Stromal cell of bone marrow (primary cell): ENCODE results near the gene TMEM178B.
"Not testable (repeated sequence)": the region's sequence is repeated elsewhere in the genome, so short reads cannot be mapped to it uniquely, and the experiment has no call there.

Experiments
- DNase-seq: peaks from one replicate; pipeline ENCODE4 v3.0.0-alpha.2; 2012; ENCODE audit warnings: low read depth

TMEM178B gene

DNA sequence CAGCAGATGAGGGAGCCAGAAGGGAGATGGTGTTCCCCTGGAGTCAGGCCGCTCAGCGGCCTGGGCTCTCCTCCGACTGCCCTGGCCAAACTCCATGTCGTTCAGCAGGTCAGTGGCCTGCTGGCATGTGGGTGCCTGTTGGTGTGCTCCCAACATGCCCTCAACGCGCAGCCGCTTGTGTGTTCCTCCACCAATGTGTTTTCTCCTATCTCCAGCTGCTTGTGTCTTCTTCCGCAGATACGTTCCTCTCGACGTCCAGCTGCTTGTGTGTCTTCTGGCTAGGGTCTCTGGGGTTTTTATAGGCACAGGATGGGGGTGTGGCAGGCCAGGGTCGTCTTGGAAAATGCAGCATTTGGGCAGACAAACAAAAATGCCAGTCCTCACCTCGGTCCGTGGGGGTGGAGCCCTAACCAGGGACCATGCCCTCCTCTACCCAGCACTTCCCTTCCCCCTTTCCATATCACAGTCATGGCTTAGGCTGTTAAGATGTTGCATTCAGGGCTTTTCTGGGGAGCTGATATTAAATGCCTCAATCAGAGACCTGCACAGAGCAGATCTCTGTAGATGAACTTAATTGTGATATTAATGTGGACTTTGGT, 111.6 kb downstream of the TMEM178B start:
- DNase-seq = no peak

DNA sequence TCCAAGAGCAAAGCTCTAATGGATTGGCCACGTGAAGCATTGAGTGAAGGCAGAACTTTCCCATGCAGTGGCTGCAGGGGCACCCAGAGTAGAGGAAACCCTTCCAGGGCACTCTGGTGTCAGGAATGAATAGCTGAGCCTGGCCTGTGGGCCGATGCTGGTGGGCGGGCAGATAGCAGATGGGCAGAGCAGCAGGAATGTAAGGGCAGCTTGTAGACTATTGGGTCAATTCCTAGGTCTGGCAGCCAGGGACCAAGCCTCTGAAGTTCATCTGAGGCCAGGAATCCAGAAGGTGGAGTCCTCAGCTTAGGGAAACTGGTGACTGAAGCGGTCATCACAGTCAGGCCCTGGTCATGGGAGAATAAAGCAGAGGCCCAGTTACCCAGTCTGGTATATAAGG, 115.4 kb downstream of the TMEM178B start:
- no peak for DNase-seq

DNA sequence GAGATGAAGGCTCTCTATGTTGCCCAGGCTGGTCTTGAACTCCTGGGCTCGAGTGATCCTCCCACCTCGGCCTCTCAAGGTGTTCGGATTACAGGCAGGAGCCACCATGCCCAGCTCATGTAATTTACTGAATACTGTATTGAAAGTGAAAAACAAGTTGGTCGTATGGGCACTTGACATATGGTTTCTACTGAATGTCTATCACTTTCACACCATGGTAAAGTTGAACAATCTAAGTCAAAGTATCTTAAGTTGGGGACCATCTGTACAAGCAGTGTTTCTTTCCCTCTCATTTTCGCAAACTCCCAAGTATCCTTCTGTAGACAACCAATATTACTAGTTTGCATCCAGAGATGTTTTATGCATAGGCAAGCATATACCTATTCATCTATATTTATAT, 116.6 kb downstream of the TMEM178B start:
- no peak for DNase-seq

DNA sequence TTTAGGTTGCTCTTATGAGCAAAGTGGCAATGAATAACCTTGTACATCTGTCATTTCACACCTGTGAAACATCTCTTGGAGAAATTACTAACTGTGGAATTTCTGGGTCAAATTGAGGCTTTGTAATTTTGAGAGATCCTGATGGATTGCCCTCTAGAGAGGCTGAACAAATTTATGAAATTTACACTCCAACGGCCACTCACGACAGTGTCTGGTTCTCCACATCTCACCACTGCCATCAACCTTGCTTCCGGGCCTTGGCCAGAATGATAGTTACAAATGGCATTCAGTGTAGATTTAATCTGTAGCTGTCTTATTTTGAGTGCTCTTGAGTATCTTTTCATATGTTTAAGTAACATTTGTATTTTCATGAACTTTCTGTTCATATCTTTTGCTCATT, 117.4 kb downstream of the TMEM178B start:
- no peak for DNase-seq

DNA sequence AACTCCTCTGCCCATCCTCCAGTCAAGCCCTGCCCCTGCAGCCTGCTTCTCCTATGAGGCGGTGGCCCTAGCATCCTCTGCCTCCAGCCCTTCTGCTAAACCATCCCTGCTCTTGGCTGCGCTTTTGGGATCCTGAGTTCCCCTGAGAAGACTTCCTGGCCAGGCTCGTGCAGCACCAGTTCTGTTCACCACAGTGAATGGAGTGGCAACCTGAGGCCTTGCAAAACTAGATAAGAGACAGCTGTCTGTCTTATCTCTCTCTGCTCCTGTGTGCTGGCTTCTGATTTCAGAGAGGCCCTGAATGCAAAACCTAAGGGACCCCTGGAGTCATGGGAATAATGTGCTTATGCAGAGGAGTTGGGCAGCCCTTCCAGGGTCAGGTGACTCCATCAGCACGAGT, 119.2 kb downstream of the TMEM178B start:
- DNase-seq = no peak

DNA sequence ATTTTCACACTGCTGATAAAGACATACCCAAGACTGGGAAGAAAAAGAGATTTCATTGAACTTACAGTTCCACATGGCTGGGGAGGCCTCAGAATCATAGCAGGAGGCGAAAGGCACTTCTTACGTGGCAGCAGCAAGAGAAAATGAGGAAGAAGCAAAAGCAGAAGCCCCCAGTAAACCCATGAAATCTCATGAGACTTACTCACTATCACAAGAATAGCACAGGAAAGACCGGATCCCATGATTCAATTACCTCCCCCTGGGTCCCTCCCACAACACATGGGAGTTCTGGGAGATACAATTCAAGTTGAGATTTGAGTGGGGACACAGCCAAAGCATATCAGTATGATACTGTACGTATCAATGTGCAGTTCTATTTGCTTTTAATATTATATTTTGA, 121.9 kb downstream of the TMEM178B start:
- not testable (repeated sequence) for DNase-seq

DNA sequence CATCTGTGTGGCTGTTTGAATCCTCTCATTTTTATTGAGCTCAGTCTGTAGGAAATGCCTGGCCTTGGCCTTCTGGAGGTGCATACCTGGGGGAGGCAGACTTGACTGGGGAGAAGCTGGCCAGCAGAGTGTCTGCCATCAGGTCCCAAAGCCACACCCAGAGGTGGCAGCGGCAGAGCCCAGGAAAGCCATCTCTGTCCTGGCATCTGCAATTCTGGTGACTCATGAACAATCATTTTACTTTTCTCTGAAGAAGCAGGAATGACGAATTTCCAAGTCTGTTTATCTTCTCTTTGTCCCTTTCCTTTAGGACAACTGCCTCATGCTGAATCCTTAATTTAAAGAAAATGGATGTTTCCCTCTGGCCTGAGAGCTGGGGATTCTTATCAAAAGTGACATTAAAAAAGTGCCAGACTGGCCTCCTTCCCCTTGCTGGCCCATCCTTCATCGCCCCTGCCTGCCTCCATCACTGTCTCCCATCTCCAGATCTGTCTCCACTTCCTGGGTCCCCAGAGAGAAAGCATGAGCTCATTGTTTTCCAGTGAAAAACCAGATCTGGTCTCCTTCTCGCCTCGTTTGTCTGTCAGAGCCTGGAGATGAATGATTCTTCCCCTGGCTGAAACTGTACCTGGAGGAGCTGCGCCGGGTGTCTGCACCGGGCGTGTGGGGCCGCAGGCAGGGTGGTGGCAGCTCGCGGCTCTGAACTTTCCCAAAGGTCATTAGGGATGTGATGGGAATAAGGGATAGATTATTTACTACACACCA, 124.5 kb downstream of the TMEM178B start:
- DNase-seq = no peak

DNA sequence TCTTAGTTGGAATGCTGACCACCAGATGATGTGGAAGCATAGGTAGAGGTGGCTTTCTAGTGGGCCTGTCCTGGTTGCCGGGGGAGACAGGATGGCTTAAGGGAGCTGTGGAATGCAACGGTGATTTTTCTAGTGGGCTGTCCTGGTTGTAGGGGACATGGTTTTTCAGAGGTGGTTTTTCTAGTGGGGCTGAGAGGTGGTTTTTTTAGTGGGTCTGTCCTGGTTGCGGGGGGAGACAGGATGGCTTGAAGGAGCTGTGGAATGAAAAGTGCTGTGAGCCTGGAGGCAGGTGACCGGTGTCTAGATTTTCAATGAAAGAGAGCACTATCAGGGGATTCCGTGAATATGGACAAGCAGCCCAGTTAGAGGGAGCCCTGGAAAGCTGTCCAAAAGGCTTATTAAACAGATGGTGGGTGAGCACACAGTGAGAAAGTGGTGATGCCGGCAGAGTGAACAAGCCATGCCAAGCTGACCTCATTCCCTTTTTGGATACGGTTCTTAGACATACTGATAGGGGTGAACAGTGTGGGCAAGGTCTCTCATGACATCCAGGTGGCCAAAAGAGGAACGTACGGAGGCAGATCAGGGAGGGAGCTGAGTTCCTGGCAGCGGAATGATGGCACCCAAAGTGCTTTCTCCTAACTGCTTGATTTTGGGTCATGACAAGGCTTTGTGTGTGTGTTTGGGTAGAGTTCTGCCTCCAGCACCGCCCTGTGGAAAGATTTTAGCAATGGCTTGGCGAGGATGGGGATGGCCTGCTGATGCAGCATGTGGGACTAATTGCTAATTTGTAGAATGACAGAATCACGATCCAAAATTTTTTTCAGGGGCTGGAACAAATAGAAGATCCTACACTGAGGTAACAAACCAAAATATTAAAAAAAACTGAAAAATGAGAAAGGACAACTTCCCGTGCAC, 126.6 kb downstream of the TMEM178B start:
- no peak for DNase-seq

DNA sequence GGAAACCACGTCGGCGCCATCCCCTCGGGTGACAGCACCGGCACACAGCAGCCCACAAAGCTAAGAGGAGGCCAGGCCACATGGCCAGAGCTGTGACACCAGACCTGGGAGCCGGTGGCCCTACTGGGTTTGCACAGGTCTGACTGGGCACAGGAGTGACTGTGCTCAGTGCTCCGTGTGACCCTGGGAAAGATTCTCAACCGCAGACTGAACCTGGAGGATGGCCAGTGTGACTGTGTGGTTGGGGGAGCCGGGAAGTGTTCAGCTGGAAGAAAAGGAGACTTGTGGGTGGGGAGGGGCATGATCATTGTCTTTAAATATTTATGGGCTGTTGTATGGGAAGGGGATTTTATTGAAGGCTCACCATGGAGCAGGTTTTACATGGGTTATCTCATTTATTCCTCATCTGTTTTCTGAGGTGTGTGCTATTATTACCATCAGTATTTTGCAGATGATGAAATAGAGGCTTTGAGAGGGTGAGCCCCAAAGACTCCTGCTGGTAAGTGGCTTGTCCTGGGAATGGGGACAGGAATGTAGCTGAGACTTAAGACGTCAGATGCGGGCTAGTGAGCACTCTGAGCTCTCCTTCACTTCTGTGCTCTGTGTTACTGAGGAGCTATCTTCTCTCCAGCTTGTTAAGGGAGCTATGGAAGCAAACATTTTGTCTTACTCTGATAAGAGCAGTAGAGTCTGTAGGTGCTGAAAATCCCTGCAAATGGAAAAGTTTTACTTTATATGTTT, 127.5 kb downstream of the TMEM178B start:
- no peak for DNase-seq

DNA sequence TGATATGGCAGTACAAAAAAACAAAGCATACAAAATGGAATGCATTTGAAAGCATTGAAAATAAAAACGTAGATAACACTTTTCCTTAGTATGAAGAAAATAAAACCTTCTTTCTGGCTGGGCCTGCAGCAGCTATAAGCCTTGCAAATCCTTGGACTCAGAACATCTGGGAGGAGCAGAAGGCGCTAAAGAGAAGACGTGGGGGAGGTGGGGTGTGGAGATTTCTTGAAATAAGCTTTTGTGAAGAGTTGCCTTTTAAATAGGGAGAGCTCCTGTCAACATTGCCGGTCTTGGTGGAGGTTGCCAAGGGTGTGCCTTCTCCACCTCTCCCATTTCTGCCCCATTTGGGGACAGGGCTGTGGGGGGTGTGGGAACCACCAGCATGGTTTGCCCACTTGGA, 128.7 kb downstream of the TMEM178B start:
- no peak for DNase-seq

DNA sequence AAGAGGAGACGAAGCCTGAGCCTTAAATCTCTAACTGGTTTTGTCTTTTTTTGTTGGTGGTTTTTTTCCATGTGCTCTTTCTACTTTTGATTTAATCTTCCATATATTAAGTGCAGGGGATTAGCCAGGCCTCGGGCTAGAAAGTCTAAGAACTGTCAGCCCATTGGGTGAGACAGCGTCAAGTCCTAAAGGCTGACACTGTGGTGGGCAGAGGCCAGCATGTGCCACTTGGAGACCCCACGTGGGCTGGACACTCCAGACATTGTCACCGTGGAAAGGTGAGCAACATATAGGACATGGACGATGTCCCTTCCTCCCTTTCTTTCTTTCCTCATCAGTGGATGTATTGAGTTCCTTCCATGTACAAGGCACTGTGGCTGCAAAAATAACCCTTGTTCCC, 129.3 kb downstream of the TMEM178B start:
- no peak for DNase-seq

DNA sequence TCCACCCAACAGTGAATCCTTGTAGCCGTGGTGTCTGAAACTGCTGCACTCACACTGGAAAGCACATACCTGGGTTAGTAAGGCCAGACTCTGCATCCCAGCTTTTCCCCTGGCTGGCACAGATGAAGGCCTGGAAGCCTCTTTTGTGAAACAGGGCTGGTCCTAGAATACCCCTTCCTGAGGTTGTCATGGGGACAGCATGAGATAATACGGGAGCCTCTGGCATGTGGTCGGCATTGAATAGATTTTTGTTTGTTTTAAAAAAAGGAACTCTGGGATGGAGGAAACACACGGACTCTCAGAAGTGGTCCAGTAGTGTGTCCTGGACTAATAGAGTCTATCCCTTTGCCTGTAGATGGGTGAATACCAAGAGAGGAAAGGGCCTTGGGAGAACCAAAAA, 129.7 kb downstream of the TMEM178B start:
- DNase-seq = no peak

DNA sequence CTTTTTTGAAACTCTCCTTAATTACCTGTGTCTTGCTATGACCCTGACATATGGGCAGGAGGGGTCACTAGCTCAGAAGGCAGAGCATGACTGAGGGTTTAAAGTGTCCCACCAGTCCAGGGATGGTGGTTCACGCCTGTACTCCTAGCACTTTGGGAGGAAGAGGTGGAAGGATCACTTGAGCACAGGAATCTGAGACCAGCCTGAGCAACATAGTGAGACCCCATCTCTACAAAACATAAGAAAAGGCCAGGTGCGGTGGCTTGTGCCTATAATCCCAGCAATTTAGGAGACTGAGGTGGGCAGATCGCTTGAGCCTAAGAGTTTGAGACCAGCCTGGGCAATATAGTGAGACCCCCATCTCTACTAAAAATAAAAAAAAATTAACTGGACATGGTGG, 133.8 kb downstream of the TMEM178B start:
- DNase-seq = no peak

DNA sequence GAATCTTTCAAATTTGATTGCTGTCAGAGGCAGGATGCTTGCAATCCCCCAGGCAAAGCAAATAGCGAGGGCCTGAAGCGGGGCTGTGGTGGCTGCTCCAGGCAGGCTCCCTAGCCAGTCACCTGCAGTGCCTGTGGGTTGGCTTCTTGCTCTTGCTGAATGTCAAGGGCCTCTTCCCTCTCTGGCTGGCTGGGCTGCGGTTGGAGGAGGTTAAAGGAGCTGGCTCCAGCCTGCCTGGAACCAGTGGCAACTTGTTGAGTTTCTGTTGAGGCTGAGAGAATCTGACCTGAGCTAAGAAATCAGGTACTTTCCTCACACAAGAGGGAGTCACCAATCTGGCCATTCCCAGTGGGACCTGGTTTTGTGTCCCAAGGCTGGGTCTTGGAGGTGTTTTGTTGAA, 134.7 kb downstream of the TMEM178B start:
- no peak for DNase-seq

DNA sequence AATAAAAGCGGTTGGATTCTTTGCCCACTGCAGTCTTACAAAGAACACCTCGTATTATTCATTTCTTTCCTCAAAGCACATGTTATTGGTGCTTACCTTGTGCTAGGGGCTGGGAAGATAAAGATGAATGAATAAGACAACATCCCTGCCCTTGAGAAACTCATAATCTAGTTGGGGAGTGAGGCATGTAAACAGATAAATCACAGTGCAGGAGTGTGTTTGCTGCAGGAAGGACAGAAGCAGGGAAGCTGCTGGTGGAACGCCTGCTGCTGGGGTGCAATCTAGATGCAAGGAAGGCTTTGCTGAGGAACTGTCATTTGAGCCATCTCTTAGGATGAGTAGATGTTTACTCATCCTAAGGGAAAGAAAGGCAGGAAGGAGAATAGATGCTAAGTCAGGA, 135.6 kb downstream of the TMEM178B start:
- DNase-seq = no peak

DNA sequence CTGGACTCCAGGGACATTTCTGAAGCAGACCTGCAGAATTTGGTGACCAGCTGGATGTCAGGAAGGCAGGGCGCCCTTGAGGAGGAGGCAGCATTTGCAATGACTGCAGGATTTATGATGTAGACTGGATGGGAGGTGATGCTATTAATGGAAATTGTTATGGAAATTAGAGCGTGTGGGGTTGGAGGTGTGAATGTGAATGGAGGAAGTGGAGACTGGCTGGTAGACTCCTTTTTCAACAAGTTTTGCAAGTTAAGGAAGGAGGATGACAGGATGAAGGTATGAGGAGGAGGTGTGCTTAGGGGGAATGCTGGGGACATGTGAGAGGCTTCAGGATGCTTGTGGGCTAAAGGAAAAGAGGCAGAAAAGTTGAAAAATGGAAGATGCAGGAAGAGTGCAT, 137.0 kb downstream of the TMEM178B start:
- DNase-seq = no peak

DNA sequence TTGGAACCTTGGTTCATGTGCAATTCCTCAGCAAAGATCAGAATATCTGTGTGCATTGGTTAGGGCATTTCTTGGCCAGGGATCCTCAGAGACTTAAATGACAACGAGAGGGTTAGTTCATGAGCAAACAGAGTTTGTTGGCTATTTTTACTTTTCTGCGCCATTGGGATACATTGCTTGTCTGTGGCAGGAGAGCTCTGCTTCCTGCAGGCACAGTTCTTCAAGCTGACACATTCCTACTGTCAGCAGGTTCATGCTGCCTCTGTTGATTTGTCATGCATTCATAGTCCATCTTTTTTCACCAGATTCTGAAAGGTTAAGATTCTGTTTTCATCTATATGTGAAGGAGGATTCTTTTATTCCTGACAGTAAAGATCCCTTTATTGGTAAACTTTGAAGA, 139.4 kb downstream of the TMEM178B start:
- DNase-seq = no peak

DNA sequence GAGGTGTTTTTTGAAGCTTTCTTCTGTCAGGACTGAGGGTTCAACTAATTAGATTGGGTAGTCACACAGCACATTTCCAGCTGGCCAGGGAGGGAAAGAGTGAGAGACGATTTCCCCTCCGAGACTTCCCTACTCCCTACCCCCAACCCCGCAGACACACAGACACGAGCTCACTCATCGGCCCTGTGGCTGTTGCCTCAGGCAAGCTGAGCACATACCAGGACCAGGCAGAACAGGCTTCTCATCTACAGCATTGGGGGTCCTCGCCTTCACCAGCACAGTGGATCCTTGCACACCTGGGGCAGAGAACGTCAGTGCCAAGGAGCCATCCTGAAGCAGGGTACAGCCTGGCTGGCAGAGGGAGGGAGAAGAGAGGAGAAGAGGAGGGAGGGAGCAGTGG, 144.1 kb downstream of the TMEM178B start:
- no peak for DNase-seq

DNA sequence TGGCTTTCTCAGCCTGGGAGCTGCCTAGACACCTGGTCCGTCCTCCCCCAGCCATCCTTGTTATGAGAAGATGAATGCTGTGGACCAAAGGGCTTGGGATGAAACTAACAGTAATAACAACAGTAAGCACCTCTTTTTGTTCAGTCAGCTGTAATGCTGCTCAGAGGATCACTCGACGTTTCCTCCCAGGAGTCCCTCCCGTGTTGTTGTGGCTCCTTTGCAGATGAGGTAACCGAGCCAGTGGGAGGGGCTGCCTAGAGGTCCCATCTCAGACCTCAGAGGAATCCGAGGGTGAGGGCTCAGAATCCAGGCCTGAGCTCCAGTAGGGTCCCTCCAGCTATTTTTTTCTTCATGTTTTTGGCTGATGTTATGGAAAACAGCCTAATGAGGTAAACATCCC, 145.1 kb downstream of the TMEM178B start:
- no peak for DNase-seq

DNA sequence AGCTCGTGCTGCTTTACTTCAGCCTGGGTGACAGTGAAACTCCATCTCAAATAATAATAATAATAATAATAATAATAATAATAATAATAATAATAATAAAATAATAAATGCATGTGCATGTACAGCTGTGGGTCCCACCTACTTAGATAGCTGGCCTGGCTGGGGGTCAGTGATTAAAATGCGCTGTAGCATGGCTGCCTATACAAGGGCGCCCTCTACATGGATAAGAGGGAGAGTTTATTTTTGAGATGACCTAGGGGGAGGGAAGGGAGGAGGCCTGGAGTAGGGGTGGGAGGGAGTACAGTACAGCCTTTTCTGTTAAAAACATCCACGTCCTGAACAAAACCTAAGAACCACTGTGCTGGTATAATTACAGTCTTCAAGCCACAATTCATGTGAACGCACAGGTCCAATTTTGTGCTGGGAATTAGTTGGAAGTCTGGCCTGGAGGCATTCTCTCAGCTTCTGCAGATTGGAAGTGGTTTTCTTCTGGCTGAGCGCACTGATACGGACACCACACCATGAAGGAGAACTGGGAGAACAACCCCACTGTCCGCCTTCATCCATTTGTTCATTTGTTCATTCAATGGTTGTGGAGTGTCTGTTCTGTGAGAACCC, 146.5 kb downstream of the TMEM178B start:
- DNase-seq = no peak

DNA sequence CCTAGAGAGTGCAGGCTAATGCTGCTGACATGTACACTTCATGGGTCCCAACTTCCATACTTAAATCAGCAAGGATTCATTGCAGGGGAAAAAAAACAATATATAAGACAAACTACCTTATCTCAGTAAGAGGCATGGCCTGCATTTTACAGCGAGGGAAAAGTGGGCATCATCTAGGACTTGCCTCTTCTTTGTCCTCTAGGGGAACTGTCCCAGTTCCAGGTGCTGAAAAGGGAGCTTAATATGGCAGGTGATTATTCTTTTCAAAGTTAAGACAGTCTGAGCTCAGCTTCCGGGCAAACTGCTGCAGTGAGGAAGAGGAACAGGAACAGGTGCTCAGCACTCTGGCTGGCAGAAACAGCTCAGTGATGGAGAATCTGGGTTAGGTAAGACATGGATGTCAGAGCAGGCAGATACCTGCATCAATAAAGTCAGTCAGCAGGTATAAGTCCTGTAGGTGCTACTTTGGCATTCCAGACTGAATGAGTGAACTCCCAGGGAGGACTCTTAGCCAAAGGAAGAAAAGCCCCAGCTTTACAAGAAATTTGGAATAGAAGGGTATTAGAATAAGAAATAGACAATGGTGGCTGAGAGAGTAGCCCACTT, 147.2 kb downstream of the TMEM178B start:
- DNase-seq = no peak
